Peyer's patch (tissue), 4 donors: ENCODE measurements around the gene TTC34.

Experiments
- CTCF ChIP-seq, 6 experiments: fragments of 450-650 bp in 4 of 6; fragments of 200-600 bp in 2 of 6; sonication (generic) in 1 of 6; IDR thresholded peaks; one replicate each; pipeline ENCODE4 v1.5.1; 2017 to 2019; ENCODE audit warnings: antibody characterized with exemption in 6 of 6, mild to moderate bottlenecking in 3 of 6, moderate library complexity in 1 of 6
- POLR2A ChIP-seq, 2 donors: fragments of 450-650 bp; IDR thresholded peaks; one replicate each; pipeline ENCODE4 v1.5.1; 2017; ENCODE audit warnings: antibody characterized with exemption in 2 of 2, mild to moderate bottlenecking in 2 of 2, moderate library complexity in 2 of 2

GRCh38 chr1:2810281-2810680, 8.8 kb upstream of the TTC34 start:
- TF ChIP-seq POLR2A (IDR thresholded peaks at IDR 0.05) (no peak), CTCF (IDR thresholded peaks at IDR 0.05) (no peak)
